H9 (cell line): ENCODE data around the gene HCFC1. TPM values are rescaled to one million over a fixed set of nuclear protein-coding genes. Genes with fewer than 3 reads are reported as not detected.

Experiments used
- DNase-seq: peaks from one replicate; pipeline ENCODE4 v3.0.0-alpha.2; 2017
- H2AFZ ChIP-seq: one replicate; pipeline ENCODE4 v1.6.1; 2013; ENCODE audit warnings: mild to moderate bottlenecking, low read length, control low read depth, moderate library complexity
- H2AK5ac ChIP-seq: 2 replicates; pipeline ENCODE4 v1.6.1; 2013; ENCODE audit warnings: low read length, control low read depth, mixed read lengths; ENCODE audit not compliant: insufficient read length
- H2BK120ac ChIP-seq: one replicate; pipeline ENCODE4 v1.6.1; 2013; ENCODE audit warnings: low read depth, mild to moderate bottlenecking, low read length, control low read depth, inconsistent platforms; ENCODE audit not compliant: poor library complexity, severe bottlenecking
- H2BK12ac ChIP-seq: 2 replicates; pipeline ENCODE4 v1.6.1; 2013; ENCODE audit warnings: low read length, control low read depth, mixed read lengths, low read depth; ENCODE audit not compliant: insufficient read length
- H2BK15ac ChIP-seq: 2 replicates; pipeline ENCODE4 v1.6.1; 2013; ENCODE audit warnings: low read depth, low read length, control low read depth
- H2BK20ac ChIP-seq: one replicate; pipeline ENCODE4 v1.6.1; 2013; ENCODE audit warnings: low read depth, mild to moderate bottlenecking, low read length, control low read depth, inconsistent platforms; ENCODE audit not compliant: poor library complexity, severe bottlenecking
- H2BK5ac ChIP-seq: 2 replicates; pipeline ENCODE4 v1.6.1; 2013; ENCODE audit warnings: low read length, control low read depth, mixed read lengths; ENCODE audit not compliant: insufficient read length
- H3K14ac ChIP-seq: 2 replicates; pipeline ENCODE4 v1.6.1; 2013; ENCODE audit warnings: low read length, control low read depth; ENCODE audit not compliant: insufficient read depth
- H3K18ac ChIP-seq: 2 replicates; pipeline ENCODE4 v1.6.1; 2013; ENCODE audit warnings: low read depth, mild to moderate bottlenecking, mixed read lengths, low read length, control low read depth; ENCODE audit not compliant: insufficient read length
- H3K23ac ChIP-seq: 2 replicates; pipeline ENCODE4 v1.6.1; 2013; ENCODE audit warnings: low read length, control low read depth, mixed read lengths, low read depth; ENCODE audit not compliant: insufficient read length
- H3K23me2 ChIP-seq: 2 replicates; pipeline ENCODE4 v1.6.1; 2013; ENCODE audit warnings: low read depth, mild to moderate bottlenecking, mixed read lengths, low read length, control low read depth; ENCODE audit not compliant: insufficient read length, poor library complexity, severe bottlenecking
- H3K27ac ChIP-seq: 2 replicates; pipeline ENCODE4 v1.5.1; 2013; ENCODE audit warnings: low read length, control low read depth, mixed read lengths, low read depth; ENCODE audit not compliant: insufficient read length
- H3K27me3 ChIP-seq: 2 replicates; pipeline ENCODE4 v1.6.1; 2013; ENCODE audit warnings: low read length, control low read depth, inconsistent platforms; ENCODE audit not compliant: insufficient read depth
- H3K4ac ChIP-seq: 2 replicates; pipeline ENCODE4 v1.6.1; 2013; ENCODE audit warnings: low read depth, mild to moderate bottlenecking, control low read depth, inconsistent platforms, low read length, moderate library complexity
- H3K4me1 ChIP-seq: 2 replicates; pipeline ENCODE4 v1.6.1; 2013; ENCODE audit warnings: low read length, control low read depth, inconsistent platforms; ENCODE audit not compliant: insufficient read depth
- H3K4me2 ChIP-seq: 2 replicates; pipeline ENCODE4 v1.6.1; 2013; ENCODE audit warnings: low read length, control low read depth, mixed read lengths; ENCODE audit not compliant: insufficient read length, insufficient read depth
- H3K56ac ChIP-seq: 2 replicates; pipeline ENCODE4 v1.6.1; 2013; ENCODE audit warnings: low read depth, mild to moderate bottlenecking, mixed read lengths, low read length, control low read depth; ENCODE audit not compliant: insufficient read length
- H3K79me1 ChIP-seq: 2 replicates; pipeline ENCODE4 v1.6.1; 2013; ENCODE audit warnings: low read depth, mild to moderate bottlenecking, moderate library complexity, low read length, control low read depth, inconsistent platforms; ENCODE audit not compliant: insufficient read depth, poor library complexity, severe bottlenecking
- H3K79me2 ChIP-seq: 2 replicates; pipeline ENCODE4 v1.6.1; 2013; ENCODE audit warnings: low read length, control low read depth, inconsistent platforms; ENCODE audit not compliant: insufficient read depth
- H3K9ac ChIP-seq: 2 replicates; pipeline ENCODE4 v1.6.1; 2013; ENCODE audit warnings: low read length, control low read depth, mixed read lengths; ENCODE audit not compliant: insufficient read length; ENCODE audit errors: extremely low read depth
- H3K9me3 ChIP-seq: one replicate; pipeline ENCODE4 v1.6.1; 2013; ENCODE audit warnings: low read depth, low read length, inconsistent platforms; ENCODE audit not compliant: control insufficient read depth
- H3T11ph ChIP-seq: one replicate; pipeline ENCODE4 v1.6.1; 2013; ENCODE audit warnings: mild to moderate bottlenecking, low read length, control low read depth, inconsistent platforms
- H4K20me1 ChIP-seq: one replicate; pipeline ENCODE4 v1.6.1; 2013; ENCODE audit not compliant: control insufficient read depth, insufficient read length, insufficient read depth
- H4K5ac ChIP-seq: 2 replicates; pipeline ENCODE4 v1.6.1; 2013; ENCODE audit warnings: low read depth, mild to moderate bottlenecking, mixed read lengths, low read length, control low read depth; ENCODE audit not compliant: insufficient read length
- H4K8ac ChIP-seq: replicated peaks from 2 replicates; pipeline ENCODE4 v1.6.1; 2013; ENCODE audit warnings: low read length, control low read depth, mixed read lengths, low read depth; ENCODE audit not compliant: insufficient read length
- H4K91ac ChIP-seq: 2 replicates; pipeline ENCODE4 v1.6.1; 2013; ENCODE audit warnings: low read depth, mild to moderate bottlenecking, moderate library complexity, mixed read lengths, low read length, control low read depth; ENCODE audit not compliant: insufficient read length
- H3K27ac Mint-ChIP-seq, 3 experiments: 2 replicates in 2 of 3; 3 replicates in 1 of 3; pipeline ENCODE4 v1.8.0; 2020 to 2021; ENCODE audit warnings: mixed read lengths in 3 of 3, mild to moderate bottlenecking in 1 of 3, moderate library complexity in 1 of 3
- H3K27me3 Mint-ChIP-seq: 2 replicates; pipeline ENCODE4 v1.8.0; 2021; ENCODE audit warnings: low read depth, mild to moderate bottlenecking, moderate library complexity, mixed read lengths
- H3K36me3 Mint-ChIP-seq, 3 experiments: 2 replicates in 2 of 3; 3 replicates in 1 of 3; pipeline ENCODE4 v1.8.0; 2020 to 2021; ENCODE audit warnings: low read depth in 3 of 3, mixed read lengths in 3 of 3; ENCODE audit not compliant: insufficient read depth in 1 of 3
- H3K4me1 Mint-ChIP-seq, 2 experiments: 2 replicates each; pipeline ENCODE4 v1.8.0; 2020; ENCODE audit warnings: mixed read lengths in 2 of 2
- H3K4me3 Mint-ChIP-seq, 2 experiments: 2 replicates in 1 of 2; 3 replicates in 1 of 2; pipeline ENCODE4 v1.8.0; 2020 to 2021; ENCODE audit warnings: mild to moderate bottlenecking in 2 of 2, mixed read lengths in 2 of 2, moderate library complexity in 1 of 2
- H3K9me3 Mint-ChIP-seq, 2 experiments: 2 replicates in 1 of 2; 3 replicates in 1 of 2; pipeline ENCODE4 v1.8.0; 2020; ENCODE audit warnings: mild to moderate bottlenecking in 2 of 2, mixed read lengths in 2 of 2, moderate library complexity in 1 of 2
- WGBS: extraction: QIAGEN DNeasy Blood & Tissue Kit; methylation state at CpG from one replicate; pipeline ENCODE4 v1.1.7; 2013; ENCODE audit warnings: missing lambda C conversion rate, low lambda C conversion rate, mixed read lengths; ENCODE audit not compliant: insufficient read length; ENCODE audit errors: extremely low coverage; 5-methylcytosine and 5-hydroxymethylcytosine counted together
- total RNA-seq: library from RNA; stranded (reverse); gene quantifications from 2 replicates; pipeline ENCODE4 v1.2.1, GENCODE V29; 2021
- TF ChIP-seq, protein P1 (sequence below): fragments of 200-600 bp; sonication (generic); conservative IDR thresholded peaks from 3 replicates; pipeline ENCODE4 v1.8.0; 2021; ENCODE audit warnings: antibody characterized with exemption, mild to moderate bottlenecking

Gene HCFC1
- total RNA-seq, 1 experiment from 2014 or later: 144 TPM

DNA sequence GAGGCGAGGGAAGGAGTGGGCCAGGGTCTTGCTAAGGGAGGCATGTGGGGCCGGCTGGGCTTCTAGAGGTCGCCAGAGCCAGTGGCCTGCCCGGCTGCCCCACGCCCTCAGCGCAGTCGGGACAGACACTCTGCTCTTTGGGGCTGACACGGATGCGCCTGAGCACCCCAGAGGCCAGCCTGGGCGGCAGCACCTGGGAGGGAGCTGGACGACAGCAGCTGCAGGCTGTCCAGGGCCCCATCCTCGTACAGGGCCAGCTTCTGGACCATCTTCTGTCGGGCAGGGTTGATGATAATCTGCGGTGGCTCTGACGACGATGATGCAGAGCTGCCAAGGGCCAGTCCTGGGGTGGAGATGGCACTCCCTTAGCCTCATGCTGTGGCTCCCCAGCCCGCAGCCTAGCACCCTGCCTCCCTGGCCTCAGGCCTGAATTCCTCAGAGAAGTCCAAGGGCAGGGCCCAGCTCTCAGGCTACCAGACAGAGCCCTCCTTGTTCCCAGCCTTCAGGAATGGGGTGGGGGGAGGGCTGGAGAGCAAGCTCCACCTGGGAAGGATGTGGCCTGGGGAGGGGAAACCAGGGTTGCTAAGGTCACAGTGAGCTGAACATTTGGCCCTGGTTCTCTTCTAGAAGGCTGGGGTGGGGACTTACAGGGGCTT is 40.8 kb upstream of the HCFC1 start:
- Histone ChIP-seq H4K20me1 (peaks cover 5% of the 10 kb centered on the region), H2AFZ (no peak overlapping the region), H4K5ac (no peak overlapping the region), H3K27ac (no peak overlapping the region), H3K18ac (no peak overlapping the region), H3K27me3 (no peaks in the 10 kb centered on the region), H3K56ac (no peak overlapping the region), H3K4ac (no peak overlapping the region), H3K4me1 (no peaks in the 10 kb centered on the region), H2BK120ac (no peak overlapping the region), H3K23ac (no peak overlapping the region), H3K9ac (no peak overlapping the region), H2BK5ac (no peak overlapping the region), H3K4me2 (no peak overlapping the region), H2BK15ac (no peak overlapping the region), H3K14ac (no peak overlapping the region), H4K8ac (no peak overlapping the region), H3K79me1 (no peaks in the 10 kb centered on the region), H3K79me2 (no peaks in the 10 kb centered on the region), H4K91ac (no peak overlapping the region), H3K23me2 (no peaks in the 10 kb centered on the region), H3T11ph (no peak overlapping the region), H2AK5ac (no peak overlapping the region), H2BK20ac (no peak overlapping the region), H3K9me3 (peaks cover 4% of the 10 kb centered on the region), H2BK12ac (no peak overlapping the region)
- TF ChIP-seq, protein P1, sequence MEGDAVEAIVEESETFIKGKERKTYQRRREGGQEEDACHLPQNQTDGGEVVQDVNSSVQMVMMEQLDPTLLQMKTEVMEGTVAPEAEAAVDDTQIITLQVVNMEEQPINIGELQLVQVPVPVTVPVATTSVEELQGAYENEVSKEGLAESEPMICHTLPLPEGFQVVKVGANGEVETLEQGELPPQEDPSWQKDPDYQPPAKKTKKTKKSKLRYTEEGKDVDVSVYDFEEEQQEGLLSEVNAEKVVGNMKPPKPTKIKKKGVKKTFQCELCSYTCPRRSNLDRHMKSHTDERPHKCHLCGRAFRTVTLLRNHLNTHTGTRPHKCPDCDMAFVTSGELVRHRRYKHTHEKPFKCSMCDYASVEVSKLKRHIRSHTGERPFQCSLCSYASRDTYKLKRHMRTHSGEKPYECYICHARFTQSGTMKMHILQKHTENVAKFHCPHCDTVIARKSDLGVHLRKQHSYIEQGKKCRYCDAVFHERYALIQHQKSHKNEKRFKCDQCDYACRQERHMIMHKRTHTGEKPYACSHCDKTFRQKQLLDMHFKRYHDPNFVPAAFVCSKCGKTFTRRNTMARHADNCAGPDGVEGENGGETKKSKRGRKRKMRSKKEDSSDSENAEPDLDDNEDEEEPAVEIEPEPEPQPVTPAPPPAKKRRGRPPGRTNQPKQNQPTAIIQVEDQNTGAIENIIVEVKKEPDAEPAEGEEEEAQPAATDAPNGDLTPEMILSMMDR: no peak
- no peak overlapping the region for H3K27ac Mint-ChIP-seq
- H3K27me3 Mint-ChIP-seq: no peaks in the 10 kb centered on the region; the same call in 1 of the 2 replicates
- no peak overlapping the region for H3K4me3 Mint-ChIP-seq
- no peak for DNase-seq
- peaks cover 62 to 70% of the 10 kb centered on the region in 2 experiments for H3K9me3 Mint-ChIP-seq
- peaks cover 13 to 67% (median 33%) of the 10 kb centered on the region in 3 experiments; a peak in 6 of 7 replicates for H3K36me3 Mint-ChIP-seq
- peaks cover 1 to 10% of the 10 kb centered on the region in 2 experiments; a peak in 3 of 4 replicates for H3K4me1 Mint-ChIP-seq
- no CpG with 5 or more reads among the region's 17 CpGs for WGBS
